ENCODE results near the gene NR2F1-AS1. TPM values are rescaled to one million over a fixed set of nuclear protein-coding genes. Genes with fewer than 3 reads are reported as not detected.
A peak's percentile ranks its signal among the peaks of the same experiment; 100 is the strongest.

NR2F1-AS1 gene
- total and polyA plus RNA-seq, 2 experiments from 2014 or later, result 0.45 to 0.49 TPM

DNA sequence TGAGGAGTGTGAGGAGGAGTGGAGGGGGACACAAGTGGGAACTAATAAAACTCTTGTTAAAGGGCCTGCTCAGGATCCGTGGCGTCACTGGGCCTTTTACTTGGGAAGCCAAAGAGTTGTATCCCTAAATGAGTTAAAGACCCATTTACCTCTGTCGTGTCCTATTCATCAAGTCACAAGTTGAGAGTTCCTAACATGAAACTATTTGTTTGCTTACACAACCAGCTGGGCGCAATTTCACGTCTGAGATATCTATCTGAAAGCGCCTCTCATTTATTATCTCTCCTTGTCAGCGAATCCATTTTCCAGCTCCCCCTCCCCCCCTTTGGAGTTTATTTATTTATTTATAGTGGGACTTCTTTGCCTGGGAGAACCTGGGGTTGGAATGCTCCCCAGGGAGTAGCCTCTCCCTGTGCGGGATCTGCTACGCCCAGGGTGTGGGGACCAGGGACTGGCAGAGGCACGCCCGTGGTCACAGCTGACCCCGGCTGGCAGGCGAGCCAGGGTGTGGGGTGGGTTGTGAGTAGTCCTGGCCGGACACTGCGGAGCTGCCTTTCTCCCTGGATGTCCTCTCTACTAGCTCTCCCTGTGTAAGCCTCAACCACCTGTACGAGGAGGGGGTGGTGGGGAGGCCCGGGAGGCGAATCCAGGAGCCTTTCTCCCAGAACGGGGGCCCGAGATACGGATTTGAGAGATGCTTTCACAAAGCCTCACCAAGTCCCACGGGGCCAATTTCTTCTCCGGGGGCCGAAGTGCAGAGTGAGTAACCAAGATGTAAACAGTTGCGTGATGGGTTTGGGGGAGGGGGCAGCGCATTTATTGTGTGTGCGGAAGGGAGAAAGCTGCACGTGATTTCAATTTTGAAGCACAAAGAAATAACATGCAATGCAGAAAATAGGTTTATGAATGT, 17.3 kb upstream of the NR2F1-AS1 start:
- TF ChIP-seq, protein P1, sequence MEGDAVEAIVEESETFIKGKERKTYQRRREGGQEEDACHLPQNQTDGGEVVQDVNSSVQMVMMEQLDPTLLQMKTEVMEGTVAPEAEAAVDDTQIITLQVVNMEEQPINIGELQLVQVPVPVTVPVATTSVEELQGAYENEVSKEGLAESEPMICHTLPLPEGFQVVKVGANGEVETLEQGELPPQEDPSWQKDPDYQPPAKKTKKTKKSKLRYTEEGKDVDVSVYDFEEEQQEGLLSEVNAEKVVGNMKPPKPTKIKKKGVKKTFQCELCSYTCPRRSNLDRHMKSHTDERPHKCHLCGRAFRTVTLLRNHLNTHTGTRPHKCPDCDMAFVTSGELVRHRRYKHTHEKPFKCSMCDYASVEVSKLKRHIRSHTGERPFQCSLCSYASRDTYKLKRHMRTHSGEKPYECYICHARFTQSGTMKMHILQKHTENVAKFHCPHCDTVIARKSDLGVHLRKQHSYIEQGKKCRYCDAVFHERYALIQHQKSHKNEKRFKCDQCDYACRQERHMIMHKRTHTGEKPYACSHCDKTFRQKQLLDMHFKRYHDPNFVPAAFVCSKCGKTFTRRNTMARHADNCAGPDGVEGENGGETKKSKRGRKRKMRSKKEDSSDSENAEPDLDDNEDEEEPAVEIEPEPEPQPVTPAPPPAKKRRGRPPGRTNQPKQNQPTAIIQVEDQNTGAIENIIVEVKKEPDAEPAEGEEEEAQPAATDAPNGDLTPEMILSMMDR (IDR thresholded peaks at IDR 0.05; ENCODE audit: low read depth, low read length), result no peak
- Histone ChIP-seq H3K36me3 (no peaks in the 10 kb centered on the region), H3K27ac (no peak overlapping the region), H3K9me3 (ENCODE audit: low read depth) (no peaks in the 10 kb centered on the region), H3K27me3 (peaks cover 100% of the 10 kb centered on the region), H3K4me3 (no peak overlapping the region), H3K4me1 (ENCODE audit: low read depth) (peaks cover 7% of the 10 kb centered on the region)
- DNase-seq (ENCODE audit: low read depth in 1 of 2, low spot score in 1 of 2), result no peak

DNA sequence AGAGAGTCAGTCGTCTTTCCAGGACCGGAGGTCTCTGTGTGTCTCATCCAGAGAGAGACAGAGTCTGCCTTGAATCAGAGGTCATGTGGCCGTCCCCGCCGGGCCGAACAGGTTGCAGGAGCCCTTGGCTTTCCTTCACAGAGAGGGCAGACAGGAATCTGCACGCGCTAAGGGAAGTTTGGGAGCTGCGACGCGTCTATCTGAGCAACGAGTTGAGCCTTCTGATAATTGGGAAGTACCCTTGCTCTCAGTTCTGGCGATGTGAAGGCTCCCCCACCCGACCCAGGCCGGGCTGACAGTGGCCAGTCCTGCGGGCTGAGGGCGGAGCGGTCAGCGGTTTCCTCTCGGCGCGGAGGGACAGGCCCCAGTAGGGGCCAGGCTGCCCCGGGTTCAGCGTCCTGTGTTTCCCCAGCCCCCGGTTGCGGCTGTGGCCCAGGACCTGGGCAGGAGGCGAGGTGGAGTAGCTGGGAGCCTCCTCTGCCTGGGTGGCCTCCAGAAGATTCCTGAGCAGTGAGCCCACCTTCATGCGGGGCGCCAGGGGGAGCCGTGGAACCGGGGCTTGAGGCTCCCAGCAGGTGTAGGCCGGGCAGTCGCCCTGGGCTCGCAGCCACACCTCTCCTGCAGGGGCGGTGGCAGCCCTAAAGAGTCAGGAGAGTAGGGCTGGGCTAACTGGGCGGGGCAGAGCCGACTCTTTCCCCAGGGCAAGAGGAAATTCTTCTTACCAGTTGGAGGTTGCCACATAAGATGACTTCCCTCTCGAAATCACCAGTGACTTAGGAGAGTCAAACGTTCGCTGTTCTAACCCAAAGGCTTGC, 15.9 kb upstream of the NR2F1-AS1 start:
- peaks cover 7% of the 10 kb centered on the region for H3K4me1 ChIP-seq (ENCODE audit: low read depth)
- peaks cover 100% of the 10 kb centered on the region for H3K27me3 ChIP-seq
- H3K9me3 ChIP-seq (ENCODE audit: low read depth), result no peaks in the 10 kb centered on the region
- TF ChIP-seq, protein P1 (IDR thresholded peaks at IDR 0.05; ENCODE audit: low read depth, low read length), result peak; percentile 18
- no peak overlapping the region for H3K27ac ChIP-seq
- H3K4me3 ChIP-seq, result no peak overlapping the region
- peak in 1 of 2 donors; percentile 36 for DNase-seq (ENCODE audit: low read depth in 1 of 2, low spot score in 1 of 2)
- H3K36me3 ChIP-seq, result no peaks in the 10 kb centered on the region

DNA sequence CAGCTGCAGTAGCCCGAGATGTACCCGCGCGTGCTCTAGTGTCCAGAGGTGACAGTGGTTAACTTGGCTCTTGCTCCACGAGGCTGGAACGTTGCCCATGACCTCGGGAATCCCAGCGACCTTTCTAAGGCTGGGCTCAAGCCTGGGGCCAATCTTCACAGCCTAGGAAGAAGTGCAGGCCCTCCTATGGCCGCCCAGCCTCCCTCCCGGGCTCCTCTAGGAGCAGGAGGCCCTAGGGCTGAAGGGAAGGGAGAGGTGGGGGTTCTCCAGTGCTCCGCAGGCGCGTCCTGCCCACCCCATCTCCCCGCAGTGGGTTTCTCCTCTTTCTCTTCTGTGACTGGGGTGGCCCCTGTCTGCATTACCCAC, 15.3 kb upstream of the NR2F1-AS1 start:
- DNase-seq (ENCODE audit: low read depth in 1 of 2, low spot score in 1 of 2), result no peak
- H3K4me1 ChIP-seq (ENCODE audit: low read depth), result peaks cover 7% of the 10 kb centered on the region
- H3K27ac ChIP-seq, result no peak overlapping the region
- TF ChIP-seq, protein P1 (IDR thresholded peaks at IDR 0.05; ENCODE audit: low read depth, low read length), result no peak
- no peaks in the 10 kb centered on the region for H3K36me3 ChIP-seq
- peaks cover 100% of the 10 kb centered on the region for H3K27me3 ChIP-seq
- H3K9me3 ChIP-seq (ENCODE audit: low read depth), result no peaks in the 10 kb centered on the region
- H3K4me3 ChIP-seq, result no peak overlapping the region

DNA sequence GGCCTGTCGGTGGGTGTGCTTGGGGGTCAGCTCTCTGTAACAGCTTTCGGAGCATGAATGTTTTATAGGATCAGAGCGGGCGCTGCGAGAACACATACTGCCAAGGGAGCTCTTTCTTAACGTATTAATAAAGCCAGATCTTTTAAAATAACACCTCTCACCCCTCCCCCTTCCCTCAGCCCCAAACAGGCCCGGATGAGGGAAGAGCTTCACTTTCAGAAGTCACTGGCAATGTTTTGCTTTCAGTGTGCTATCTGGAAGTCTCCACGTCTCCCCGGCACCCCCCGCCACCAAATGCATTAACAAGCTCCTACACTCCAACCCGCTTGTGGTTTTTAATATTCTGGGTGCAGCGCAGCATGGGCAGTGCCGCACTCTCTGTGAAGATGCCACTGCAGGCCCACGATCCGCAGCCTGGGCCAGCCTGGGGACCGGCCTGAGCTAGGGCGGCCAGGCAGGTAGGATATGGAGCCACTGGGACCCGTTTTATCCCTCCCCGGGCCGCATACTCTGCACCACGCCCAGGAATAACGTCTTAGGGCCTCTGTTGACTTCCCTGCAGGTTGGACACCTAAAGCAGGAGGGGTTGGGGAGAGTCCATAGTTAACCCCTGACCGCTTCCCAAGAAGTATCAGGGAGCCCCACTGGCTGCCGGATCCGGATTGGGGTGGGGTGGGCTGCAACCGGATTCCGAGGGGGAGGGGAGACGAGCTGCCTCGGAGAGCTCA, 14.6 kb upstream of the NR2F1-AS1 start:
- H3K27ac ChIP-seq, result no peak overlapping the region
- H3K4me3 ChIP-seq, result no peak overlapping the region
- TF ChIP-seq, protein P1 (IDR thresholded peaks at IDR 0.05; ENCODE audit: low read depth, low read length), result no peak

More for the DNA sequence above, 14.6 kb upstream of the NR2F1-AS1 start:
- Histone ChIP-seq H3K9me3 (ENCODE audit: low read depth) (no peaks in the 10 kb centered on the region), H3K4me1 (ENCODE audit: low read depth) (peaks cover 7% of the 10 kb centered on the region), H3K36me3 (no peaks in the 10 kb centered on the region), H3K27me3 (peaks cover 100% of the 10 kb centered on the region)
- DNase-seq (ENCODE audit: low read depth in 1 of 2, low spot score in 1 of 2), result no peak

All from cardiac muscle cell (in vitro differentiated cells and primary cell).